ENCODE results near the gene PLEKHH2. TPM values are rescaled to one million over a fixed set of nuclear protein-coding genes. Genes with fewer than 3 reads are reported as not detected.
A peak's percentile ranks its signal among the peaks of the same experiment; 100 is the strongest.

PLEKHH2 gene
- total and polyA plus RNA-seq, 2 of the 13 experiments (the other 11 are each of a cell fraction or from before 2014, with no cell fraction given), result 1.1 to 3.0 TPM

DNA sequence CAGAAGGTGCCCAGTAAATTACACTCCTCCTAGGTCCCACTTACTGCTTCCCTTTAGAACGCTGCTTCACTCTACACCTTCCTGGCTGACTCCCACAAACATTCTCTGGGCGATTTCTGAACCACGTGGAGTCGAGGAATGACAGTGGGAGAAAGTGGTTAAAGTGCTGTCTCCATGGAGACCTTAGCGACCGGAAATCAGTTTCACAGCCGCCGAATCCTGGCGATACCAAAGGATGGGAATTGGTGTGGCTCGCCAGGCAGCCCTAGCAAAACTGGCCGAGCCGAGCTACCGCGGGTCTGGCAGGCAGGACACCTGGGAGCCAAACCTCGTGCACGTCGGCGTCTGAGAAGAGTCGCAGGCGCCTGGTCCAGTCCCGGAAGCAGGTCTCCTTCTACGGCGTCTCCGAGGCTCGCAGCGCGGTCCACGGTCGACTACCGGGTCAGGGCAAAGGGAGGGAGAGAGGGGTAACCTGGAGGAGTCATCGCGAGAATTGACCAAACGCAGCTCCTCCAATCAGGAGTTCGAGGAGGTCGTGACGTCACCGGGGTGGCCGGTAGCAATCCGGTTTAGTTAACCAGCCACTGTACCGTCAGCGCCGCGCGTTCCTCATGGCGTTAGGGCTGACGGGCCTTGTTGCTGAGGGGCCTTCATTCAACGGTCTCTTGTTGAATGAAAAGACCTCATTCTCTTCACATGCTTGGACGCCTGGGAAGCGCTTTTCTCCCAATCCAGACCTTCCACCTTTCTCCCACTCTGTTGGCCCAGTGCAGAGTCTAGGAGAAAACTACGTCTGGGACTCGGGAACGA lies 41.3 kb upstream of the PLEKHH2 start, which contains the start of gene THADA (continued):
- TF ChIP-seq, protein P1, sequence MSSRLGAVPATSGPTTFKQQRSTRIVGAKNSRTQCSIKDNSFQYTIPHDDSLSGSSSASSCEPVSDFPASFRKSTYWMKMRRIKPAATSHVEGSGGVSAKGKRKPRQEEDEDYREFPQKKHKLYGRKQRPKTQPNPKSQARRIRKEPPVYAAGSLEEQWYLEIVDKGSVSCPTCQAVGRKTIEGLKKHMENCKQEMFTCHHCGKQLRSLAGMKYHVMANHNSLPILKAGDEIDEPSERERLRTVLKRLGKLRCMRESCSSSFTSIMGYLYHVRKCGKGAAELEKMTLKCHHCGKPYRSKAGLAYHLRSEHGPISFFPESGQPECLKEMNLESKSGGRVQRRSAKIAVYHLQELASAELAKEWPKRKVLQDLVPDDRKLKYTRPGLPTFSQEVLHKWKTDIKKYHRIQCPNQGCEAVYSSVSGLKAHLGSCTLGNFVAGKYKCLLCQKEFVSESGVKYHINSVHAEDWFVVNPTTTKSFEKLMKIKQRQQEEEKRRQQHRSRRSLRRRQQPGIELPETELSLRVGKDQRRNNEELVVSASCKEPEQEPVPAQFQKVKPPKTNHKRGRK (CRISPR knock-in tag; IDR thresholded peaks at IDR 0.05), result 0 out of 2 replicates have a peak, but pooled peaks have one; percentile 28
- TF ChIP-seq ZSCAN21 (CRISPR knock-in tag; IDR thresholded peaks at IDR 0.05; ENCODE audit: borderline replicate concordance) (peak; percentile 91), CENPBD1 (CRISPR knock-in tag; IDR thresholded peaks at IDR 0.05; ENCODE audit: borderline replicate concordance, low read depth) (0 out of 2 replicates have a peak, but pooled peaks have one; percentile 78), SYNCRIP (IDR thresholded peaks at IDR 0.05; ENCODE audit: insufficient read depth, low read depth, low read length) (no peak), NR0B2 (CRISPR knock-in tag; IDR thresholded peaks at IDR 0.05) (peak; percentile 98), ZNF503 (CRISPR knock-in tag; IDR thresholded peaks at IDR 0.05) (peak; percentile 52; the same call in 1 of the 2 replicates), GFI1 (CRISPR knock-in tag; IDR thresholded peaks at IDR 0.05; ENCODE audit: borderline replicate concordance) (no peak; the same call in 1 of the 2 replicates), MATR3 (CRISPR knock-in tag; IDR thresholded peaks at IDR 0.05) (no peak), RBM39 (IDR thresholded peaks at IDR 0.05; ENCODE audit: low read depth, low read length, poor library complexity, severe bottlenecking) (peak; percentile 69), MED1 (CRISPR knock-in tag; IDR thresholded peaks at IDR 0.05) (peak; percentile 80), AGO1 (IDR thresholded peaks at IDR 0.05; ENCODE audit: low read depth, low read length, poor library complexity, severe bottlenecking) (peak; percentile 78)
- TF ChIP-seq, protein P2, sequence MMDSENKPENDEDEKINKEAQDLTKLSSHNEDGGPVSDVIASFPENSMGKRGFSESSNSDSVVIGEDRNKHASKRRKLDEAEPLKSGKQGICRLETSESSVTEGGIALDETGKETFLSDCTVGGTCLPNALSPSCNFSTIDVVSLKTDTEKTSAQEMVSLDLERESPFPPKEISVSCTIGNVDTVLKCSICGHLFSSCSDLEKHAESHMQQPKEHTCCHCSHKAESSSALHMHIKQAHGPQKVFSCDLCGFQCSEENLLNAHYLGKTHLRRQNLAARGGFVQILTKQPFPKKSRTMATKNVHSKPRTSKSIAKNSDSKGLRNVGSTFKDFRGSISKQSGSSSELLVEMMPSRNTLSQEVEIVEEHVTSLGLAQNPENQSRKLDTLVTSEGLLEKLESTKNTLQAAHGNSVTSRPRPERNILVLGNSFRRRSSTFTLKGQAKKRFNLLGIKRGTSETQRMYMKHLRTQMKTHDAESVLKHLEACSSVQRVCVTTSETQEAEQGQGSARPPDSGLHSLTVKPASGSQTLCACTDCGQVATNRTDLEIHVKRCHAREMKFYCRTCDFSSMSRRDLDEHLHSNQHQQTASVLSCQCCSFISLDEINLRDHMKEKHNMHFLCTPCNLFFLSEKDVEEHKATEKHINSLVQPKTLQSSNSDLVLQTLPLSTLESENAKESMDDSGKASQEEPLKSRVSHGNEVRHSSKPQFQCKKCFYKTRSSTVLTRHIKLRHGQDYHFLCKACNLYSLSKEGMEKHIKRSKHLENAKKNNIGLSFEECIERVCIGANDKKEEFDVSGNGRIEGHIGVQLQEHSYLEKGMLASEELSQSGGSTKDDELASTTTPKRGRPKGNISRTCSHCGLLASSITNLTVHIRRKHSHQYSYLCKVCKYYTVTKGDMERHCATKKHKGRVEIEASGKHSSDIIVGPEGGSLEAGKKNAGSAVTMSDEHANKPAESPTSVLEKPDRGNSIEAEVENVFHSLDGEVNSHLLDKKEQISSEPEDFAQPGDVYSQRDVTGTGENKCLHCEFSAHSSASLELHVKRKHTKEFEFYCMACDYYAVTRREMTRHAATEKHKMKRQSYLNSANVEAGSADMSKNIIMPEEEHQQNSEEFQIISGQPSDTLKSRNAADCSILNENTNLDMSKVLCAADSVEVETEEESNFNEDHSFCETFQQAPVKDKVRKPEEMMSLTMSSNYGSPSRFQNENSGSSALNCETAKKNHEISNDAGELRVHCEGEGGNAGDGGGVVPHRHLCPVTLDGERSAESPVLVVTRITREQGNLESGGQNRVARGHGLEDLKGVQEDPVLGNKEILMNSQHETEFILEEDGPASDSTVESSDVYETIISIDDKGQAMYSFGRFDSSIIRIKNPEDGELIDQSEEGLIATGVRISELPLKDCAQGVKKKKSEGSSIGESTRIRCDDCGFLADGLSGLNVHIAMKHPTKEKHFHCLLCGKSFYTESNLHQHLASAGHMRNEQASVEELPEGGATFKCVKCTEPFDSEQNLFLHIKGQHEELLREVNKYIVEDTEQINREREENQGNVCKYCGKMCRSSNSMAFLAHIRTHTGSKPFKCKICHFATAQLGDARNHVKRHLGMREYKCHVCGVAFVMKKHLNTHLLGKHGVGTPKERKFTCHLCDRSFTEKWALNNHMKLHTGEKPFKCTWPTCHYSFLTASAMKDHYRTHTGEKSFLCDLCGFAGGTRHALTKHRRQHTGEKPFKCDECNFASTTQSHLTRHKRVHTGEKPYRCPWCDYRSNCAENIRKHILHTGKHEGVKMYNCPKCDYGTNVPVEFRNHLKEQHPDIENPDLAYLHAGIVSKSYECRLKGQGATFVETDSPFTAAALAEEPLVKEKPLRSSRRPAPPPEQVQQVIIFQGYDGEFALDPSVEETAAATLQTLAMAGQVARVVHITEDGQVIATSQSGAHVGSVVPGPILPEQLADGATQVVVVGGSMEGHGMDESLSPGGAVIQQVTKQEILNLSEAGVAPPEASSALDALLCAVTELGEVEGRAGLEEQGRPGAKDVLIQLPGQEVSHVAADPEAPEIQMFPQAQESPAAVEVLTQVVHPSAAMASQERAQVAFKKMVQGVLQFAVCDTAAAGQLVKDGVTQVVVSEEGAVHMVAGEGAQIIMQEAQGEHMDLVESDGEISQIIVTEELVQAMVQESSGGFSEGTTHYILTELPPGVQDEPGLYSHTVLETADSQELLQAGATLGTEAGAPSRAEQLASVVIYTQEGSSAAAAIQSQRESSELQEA (CRISPR knock-in tag; IDR thresholded peaks at IDR 0.05; ENCODE audit: not compliant biosample characterization), result peak; percentile 84
